ENCODE results near the gene DENND1B.

DENND1B gene

GRCh38 chr1:197743578-197743977 lies 31.7 kb downstream of the DENND1B start:
- ChIA-PET CTCF (interaction anchor here (0.7 to 1.0 kb wide), 2 partner anchors 14 to 66 kb away, joined by 3 to 4 read pairs; no protein-coding TSS in a partner anchor), POLR2A (ENCODE audit: low non-redundant PET) (no interaction called here)
- no peak for DNase-seq (ENCODE audit: low spot score)
- TF ChIP-seq CTCF (conservative IDR thresholded peaks at IDR 0.05; ENCODE audit: low read depth), result no peak
- H3K27ac ChIP-seq, result no peak overlapping the region

GRCh38 chr1:197740992-197741391 lies 34.3 kb downstream of the DENND1B start:
- ChIA-PET POLR2A (ENCODE audit: low non-redundant PET) (no interaction called here), CTCF (interaction anchor here (0.6 to 1.1 kb wide), 2 partner anchors 127 to 161 kb away, joined by 3 to 6 read pairs; partner anchors contain the start of gene C1orf53)

GRCh38 chr1:197738927-197739326 lies 36.4 kb downstream of the DENND1B start:
- DNase-seq (ENCODE audit: low spot score), result no peak
- no peak overlapping the region for H3K27ac ChIP-seq
- POLR2A ChIA-PET (ENCODE audit: low non-redundant PET), result no interaction called here
- no peak for TF ChIP-seq CTCF (conservative IDR thresholded peaks at IDR 0.05; ENCODE audit: low read depth)
- CTCF ChIA-PET, result no interaction called here

More at GRCh38 chr1:197740992-197741391, 34.3 kb downstream of the DENND1B start:
- no peak for TF ChIP-seq CTCF (conservative IDR thresholded peaks at IDR 0.05; ENCODE audit: low read depth)
- DNase-seq (ENCODE audit: low spot score), result no peak
- H3K27ac ChIP-seq, result no peak overlapping the region

GRCh38 chr1:197737916-197738315 lies 37.4 kb downstream of the DENND1B start:
- TF ChIP-seq CTCF (conservative IDR thresholded peaks at IDR 0.05; ENCODE audit: low read depth), result no peak
- ChIA-PET CTCF (no interaction called here), POLR2A (ENCODE audit: low non-redundant PET) (no interaction called here)
- H3K27ac ChIP-seq, result no peak overlapping the region
- DNase-seq (ENCODE audit: low spot score), result no peak

- DNase-seq (ENCODE audit: low spot score), result peak; percentile 95
- H3K27ac ChIP-seq, result no peak overlapping the region
- CTCF ChIA-PET, result interaction anchor here (0.7 kb wide), 2 partner anchors 98 to 155 kb away, joined by 3 to 6 read pairs; no protein-coding TSS in a partner anchor
- POLR2A ChIA-PET (ENCODE audit: low non-redundant PET), result no interaction called here
- TF ChIP-seq CTCF (conservative IDR thresholded peaks at IDR 0.05; ENCODE audit: low read depth), result no peak
Measured at GRCh38 chr1:197736685-197737084, 38.6 kb downstream of the DENND1B start.

- CTCF ChIA-PET, result interaction anchor here (0.6 to 1.2 kb wide), 6 partner anchors 51 to 331 kb away, joined by 3 to 4 read pairs (median 3); no protein-coding TSS in a partner anchor
Measured at GRCh38 chr1:197735461-197735860, 39.8 kb downstream of the DENND1B start.

More at GRCh38 chr1:197735461-197735860, 39.8 kb downstream of the DENND1B start:
- no peak for DNase-seq (ENCODE audit: low spot score)
- no peak for TF ChIP-seq CTCF (conservative IDR thresholded peaks at IDR 0.05; ENCODE audit: low read depth)
- POLR2A ChIA-PET (ENCODE audit: low non-redundant PET), result no interaction called here
- H3K27ac ChIP-seq, result no peak overlapping the region

Data from RWPE1 (cell line).